SW 1271 (cell line): ENCODE measurements around the gene PUS10.
A peak's percentile ranks its signal among the peaks of the same experiment; 100 is the strongest.
"Not testable (repeated sequence)": the region's sequence is repeated elsewhere in the genome, so short reads cannot be mapped to it uniquely, and the experiment has no call there.

Experiments used
- DNase-seq, 2 experiments: peaks; one replicate each; lab custom pipeline; 2025; lab: John Stamatoyannopoulos, UW

The PUS10 gene

GRCh38 chr2:61012303-61012702 lies 5.8 kb downstream of the PUS10 start:
- DNase-seq: not testable (repeated sequence)

- DNase-seq: no peak
These were observed 6.4 kb downstream of the PUS10 start for GRCh38 chr2:61011678-61012077.

DNA sequence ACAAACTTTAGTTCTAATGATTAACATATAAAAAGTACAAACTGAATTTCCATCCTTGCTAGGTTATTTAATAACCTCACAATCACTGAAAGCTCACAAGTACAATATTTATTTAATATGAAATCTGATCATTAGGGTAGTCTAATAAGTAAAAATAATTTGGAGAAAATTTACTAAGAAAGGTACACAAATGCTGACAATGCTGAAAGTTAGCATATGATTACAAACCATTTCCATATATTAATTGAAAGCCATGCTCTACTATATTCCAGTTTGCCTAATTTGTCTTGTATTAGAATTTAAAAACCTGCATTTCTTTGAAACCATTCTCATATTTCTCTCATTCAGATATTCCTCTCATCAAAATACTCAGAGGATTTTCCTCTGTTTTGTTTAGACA lies 8.7 kb downstream of the PUS10 start:
- DNase-seq: no peak

GRCh38 chr2:61006486-61007105 lies 11.5 kb downstream of the PUS10 start:
- no peak for DNase-seq

DNA sequence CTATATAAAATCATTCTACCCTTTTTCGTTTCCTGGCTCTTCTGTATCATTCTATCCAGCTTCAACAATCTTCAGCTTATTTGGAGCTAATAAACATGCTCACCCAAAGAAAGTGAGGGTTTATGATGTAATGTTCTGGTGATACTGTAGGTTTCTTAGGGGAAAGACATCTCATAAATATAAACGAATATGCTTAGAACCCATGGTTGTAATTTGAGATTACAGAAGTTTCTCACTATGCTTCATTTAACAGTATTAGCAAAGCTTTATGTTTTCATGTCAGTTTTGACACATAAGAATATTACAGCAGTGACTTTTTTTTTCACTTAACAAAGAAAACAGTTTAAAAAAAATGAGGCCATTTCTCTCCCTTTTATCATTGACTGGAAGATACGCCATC lies 12.3 kb downstream of the PUS10 start:
- no peak for DNase-seq

GRCh38 chr2:60998628-60999545 lies 19.2 kb downstream of the PUS10 start:
- peak; percentile 10 to 67 for DNase-seq

DNA sequence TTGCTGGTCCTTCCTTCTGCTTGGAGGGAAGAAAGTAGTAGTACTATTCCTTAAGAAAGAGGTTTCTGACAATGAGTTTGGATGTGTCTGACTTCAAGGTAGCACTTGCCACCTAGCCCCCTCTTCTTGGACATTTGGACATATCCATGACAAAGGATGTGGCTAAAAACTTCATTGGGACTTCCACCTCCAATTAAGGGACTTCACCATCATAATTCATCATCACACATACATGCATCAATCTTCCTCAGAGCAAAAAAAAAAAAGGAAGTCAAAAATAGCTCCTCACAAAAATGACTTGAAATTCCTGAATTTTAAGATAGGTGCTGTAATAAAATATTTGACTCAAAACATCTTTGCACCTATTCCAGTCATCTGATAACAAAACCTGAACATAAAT lies 23.9 kb downstream of the PUS10 start:
- no peak for DNase-seq

GRCh38 chr2:60992985-60993392 lies 25.1 kb downstream of the PUS10 start:
- DNase-seq: no peak

GRCh38 chr2:60991644-60992043 lies 26.4 kb downstream of the PUS10 start:
- DNase-seq: no peak

DNA sequence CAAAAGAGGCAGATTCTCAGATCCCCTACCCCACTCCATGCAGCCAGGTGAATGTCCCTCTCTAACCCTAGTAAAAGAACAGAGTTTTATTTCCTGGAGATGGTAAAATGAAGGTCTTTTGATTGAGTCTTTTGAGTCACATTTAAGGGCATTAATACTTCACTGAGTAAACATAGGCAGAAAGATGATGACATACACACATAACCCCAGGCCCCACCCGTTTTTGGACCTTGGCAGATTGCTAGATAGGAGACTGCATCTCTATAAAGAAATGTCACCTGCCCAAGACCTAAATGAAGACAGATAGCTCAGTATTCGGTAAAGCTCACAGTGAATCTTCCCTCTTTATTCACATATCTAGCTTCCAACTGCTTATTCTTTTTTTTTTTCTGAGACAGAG lies 28.8 kb downstream of the PUS10 start:
- DNase-seq: no peak

DNA sequence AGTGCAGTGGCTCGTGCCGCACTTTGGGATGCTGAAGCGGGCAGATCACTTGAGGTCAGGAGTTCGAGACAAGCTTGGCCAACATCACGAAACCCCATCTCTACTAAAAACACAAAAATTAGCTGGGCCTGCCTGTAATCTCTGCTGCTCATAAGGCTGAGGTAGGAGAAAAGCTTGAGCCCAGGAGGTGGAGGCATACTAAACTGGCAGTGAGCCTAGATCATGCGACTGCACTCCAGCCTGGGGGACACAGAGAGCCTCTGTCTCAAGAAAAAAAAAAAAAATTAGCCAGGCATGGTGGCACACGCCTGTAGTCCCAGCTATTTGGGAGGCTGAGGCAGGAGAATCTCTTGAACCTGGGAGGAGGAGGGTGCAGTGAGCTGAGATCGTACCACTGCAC lies 30.4 kb downstream of the PUS10 start:
- not testable (repeated sequence) for DNase-seq

DNA sequence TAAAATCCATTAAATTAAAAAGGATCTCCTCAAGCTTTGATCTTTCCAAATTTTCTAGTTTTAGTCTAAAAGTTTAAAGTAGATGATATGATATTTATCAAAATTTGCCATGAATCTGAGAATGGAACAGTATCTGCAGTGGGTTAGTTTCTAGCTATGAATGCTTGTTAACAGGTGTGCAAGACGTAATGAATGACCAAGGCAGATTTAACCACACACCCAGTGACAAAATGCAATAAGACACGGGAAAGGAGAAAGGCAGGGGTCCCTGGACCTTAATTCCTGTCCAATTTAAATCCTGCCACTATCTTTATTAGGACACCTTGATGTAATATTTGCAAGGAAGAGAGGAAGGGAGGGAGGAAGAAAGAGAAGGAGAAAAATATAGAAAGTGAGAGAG lies 31.0 kb downstream of the PUS10 start:
- DNase-seq: no peak

- no peak for DNase-seq
These were observed 33.3 kb downstream of the PUS10 start for GRCh38 chr2:60984720-60985119.

GRCh38 chr2:60982066-60982465 lies 36.0 kb downstream of the PUS10 start:
- not testable (repeated sequence) for DNase-seq

- no peak for DNase-seq
These were observed 37.8 kb downstream of the PUS10 start for GRCh38 chr2:60980071-60980815.

GRCh38 chr2:60979231-60979630 lies 38.8 kb downstream of the PUS10 start:
- DNase-seq: no peak

DNA sequence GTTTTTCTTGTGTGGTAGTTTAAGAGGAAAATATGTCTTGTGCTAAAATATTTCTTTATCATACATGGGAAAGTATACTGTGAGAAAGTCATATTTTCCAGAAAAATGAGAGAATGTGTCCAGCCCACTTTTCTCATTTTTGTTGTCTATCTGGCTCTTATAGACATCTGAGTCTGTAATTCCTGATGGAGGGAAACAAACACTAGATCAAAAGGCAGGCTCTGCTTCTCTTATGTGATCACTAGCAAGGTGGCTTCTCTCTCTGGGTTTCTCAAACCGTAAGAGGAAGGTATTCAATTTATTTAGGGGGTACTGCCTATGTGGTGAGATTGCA lies 40.5 kb downstream of the PUS10 start:
- no peak for DNase-seq

GRCh38 chr2:60976875-60977561 lies 41.0 kb downstream of the PUS10 start:
- no peak for DNase-seq

DNA sequence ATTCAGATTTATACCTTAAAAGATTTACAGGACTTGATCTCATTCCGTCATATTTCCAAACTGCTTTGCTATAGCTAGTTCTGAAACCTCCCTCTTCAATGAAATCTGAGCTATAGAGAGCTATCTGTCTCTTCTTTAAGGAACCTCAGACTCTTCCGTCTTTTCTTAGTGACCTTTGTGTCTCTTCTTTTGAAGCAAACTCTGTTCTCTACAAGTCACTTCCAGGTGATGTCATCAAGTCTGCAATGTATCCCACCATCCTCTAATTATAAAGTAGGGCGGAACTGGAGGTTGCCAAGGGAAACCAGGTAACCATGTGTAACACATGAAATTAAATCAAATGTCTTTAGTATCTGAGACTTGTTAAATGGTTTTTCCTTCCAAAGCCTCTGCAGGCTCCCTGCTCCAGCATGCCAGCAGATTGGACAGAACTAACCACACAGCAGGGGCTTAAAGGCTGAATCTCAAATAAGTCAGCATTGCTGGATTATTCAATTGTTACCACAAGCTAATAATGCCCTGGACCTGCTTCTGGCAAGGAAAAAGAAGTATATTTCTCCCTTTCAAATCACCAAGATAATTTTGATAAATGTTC lies 41.7 kb downstream of the PUS10 start:
- DNase-seq: no peak

GRCh38 chr2:60974652-60975051 lies 43.4 kb downstream of the PUS10 start:
- DNase-seq: no peak

DNA sequence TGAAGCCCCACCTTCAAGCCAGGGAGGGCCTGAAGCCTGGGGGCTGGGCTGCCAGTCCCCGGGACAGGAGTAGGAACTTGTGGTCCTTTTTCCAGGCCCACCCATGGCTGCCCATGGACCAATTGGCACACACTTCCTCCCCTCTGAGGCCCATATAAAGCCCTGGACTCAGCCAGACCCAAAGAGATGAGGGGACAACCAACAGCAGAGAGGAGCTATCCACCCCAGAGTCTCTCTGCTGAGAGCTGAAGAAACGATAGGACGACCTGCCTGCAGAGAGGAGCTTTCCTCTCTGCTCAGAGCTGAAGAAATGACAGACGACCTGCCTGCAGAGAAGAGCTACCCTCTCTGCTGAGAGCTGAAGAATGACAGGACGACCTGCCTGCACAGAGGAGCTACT lies 44.4 kb downstream of the PUS10 start:
- no peak for DNase-seq
